H9 (cell line): ENCODE measurements around the gene LSM3. TPM values are rescaled to one million over a fixed set of nuclear protein-coding genes. Genes with fewer than 3 reads are reported as not detected.

Experiments
- DNase-seq: peaks from one replicate; pipeline ENCODE4 v3.0.0-alpha.2; 2017
- H2AFZ ChIP-seq: one replicate; pipeline ENCODE4 v1.6.1; 2013; ENCODE audit warnings: mild to moderate bottlenecking, low read length, control low read depth, moderate library complexity
- H2AK5ac ChIP-seq: 2 replicates; pipeline ENCODE4 v1.6.1; 2013; ENCODE audit warnings: low read length, control low read depth, mixed read lengths; ENCODE audit not compliant: insufficient read length
- H2BK120ac ChIP-seq: one replicate; pipeline ENCODE4 v1.6.1; 2013; ENCODE audit warnings: low read depth, mild to moderate bottlenecking, low read length, control low read depth, inconsistent platforms; ENCODE audit not compliant: poor library complexity, severe bottlenecking
- H2BK12ac ChIP-seq: 2 replicates; pipeline ENCODE4 v1.6.1; 2013; ENCODE audit warnings: low read length, control low read depth, mixed read lengths, low read depth; ENCODE audit not compliant: insufficient read length
- H2BK15ac ChIP-seq: 2 replicates; pipeline ENCODE4 v1.6.1; 2013; ENCODE audit warnings: low read depth, low read length, control low read depth
- H2BK20ac ChIP-seq: one replicate; pipeline ENCODE4 v1.6.1; 2013; ENCODE audit warnings: low read depth, mild to moderate bottlenecking, low read length, control low read depth, inconsistent platforms; ENCODE audit not compliant: poor library complexity, severe bottlenecking
- H2BK5ac ChIP-seq: 2 replicates; pipeline ENCODE4 v1.6.1; 2013; ENCODE audit warnings: low read length, control low read depth, mixed read lengths; ENCODE audit not compliant: insufficient read length
- H3K14ac ChIP-seq: 2 replicates; pipeline ENCODE4 v1.6.1; 2013; ENCODE audit warnings: low read length, control low read depth; ENCODE audit not compliant: insufficient read depth
- H3K18ac ChIP-seq: 2 replicates; pipeline ENCODE4 v1.6.1; 2013; ENCODE audit warnings: low read depth, mild to moderate bottlenecking, mixed read lengths, low read length, control low read depth; ENCODE audit not compliant: insufficient read length
- H3K23ac ChIP-seq: 2 replicates; pipeline ENCODE4 v1.6.1; 2013; ENCODE audit warnings: low read length, control low read depth, mixed read lengths, low read depth; ENCODE audit not compliant: insufficient read length
- H3K23me2 ChIP-seq: 2 replicates; pipeline ENCODE4 v1.6.1; 2013; ENCODE audit warnings: low read depth, mild to moderate bottlenecking, mixed read lengths, low read length, control low read depth; ENCODE audit not compliant: insufficient read length, poor library complexity, severe bottlenecking
- H3K27ac ChIP-seq: 2 replicates; pipeline ENCODE4 v1.5.1; 2013; ENCODE audit warnings: low read length, control low read depth, mixed read lengths, low read depth; ENCODE audit not compliant: insufficient read length
- H3K27me3 ChIP-seq: 2 replicates; pipeline ENCODE4 v1.6.1; 2013; ENCODE audit warnings: low read length, control low read depth, inconsistent platforms; ENCODE audit not compliant: insufficient read depth
- H3K4ac ChIP-seq: 2 replicates; pipeline ENCODE4 v1.6.1; 2013; ENCODE audit warnings: low read depth, mild to moderate bottlenecking, control low read depth, inconsistent platforms, low read length, moderate library complexity
- H3K4me1 ChIP-seq: 2 replicates; pipeline ENCODE4 v1.6.1; 2013; ENCODE audit warnings: low read length, control low read depth, inconsistent platforms; ENCODE audit not compliant: insufficient read depth
- H3K4me2 ChIP-seq: 2 replicates; pipeline ENCODE4 v1.6.1; 2013; ENCODE audit warnings: low read length, control low read depth, mixed read lengths; ENCODE audit not compliant: insufficient read length, insufficient read depth
- H3K56ac ChIP-seq: 2 replicates; pipeline ENCODE4 v1.6.1; 2013; ENCODE audit warnings: low read depth, mild to moderate bottlenecking, mixed read lengths, low read length, control low read depth; ENCODE audit not compliant: insufficient read length
- H3K79me1 ChIP-seq: 2 replicates; pipeline ENCODE4 v1.6.1; 2013; ENCODE audit warnings: low read depth, mild to moderate bottlenecking, moderate library complexity, low read length, control low read depth, inconsistent platforms; ENCODE audit not compliant: insufficient read depth, poor library complexity, severe bottlenecking
- H3K79me2 ChIP-seq: 2 replicates; pipeline ENCODE4 v1.6.1; 2013; ENCODE audit warnings: low read length, control low read depth, inconsistent platforms; ENCODE audit not compliant: insufficient read depth
- H3K9ac ChIP-seq: 2 replicates; pipeline ENCODE4 v1.6.1; 2013; ENCODE audit warnings: low read length, control low read depth, mixed read lengths; ENCODE audit not compliant: insufficient read length; ENCODE audit errors: extremely low read depth
- H3K9me3 ChIP-seq: one replicate; pipeline ENCODE4 v1.6.1; 2013; ENCODE audit warnings: low read depth, low read length, inconsistent platforms; ENCODE audit not compliant: control insufficient read depth
- H3T11ph ChIP-seq: one replicate; pipeline ENCODE4 v1.6.1; 2013; ENCODE audit warnings: mild to moderate bottlenecking, low read length, control low read depth, inconsistent platforms
- H4K20me1 ChIP-seq: one replicate; pipeline ENCODE4 v1.6.1; 2013; ENCODE audit not compliant: control insufficient read depth, insufficient read length, insufficient read depth
- H4K5ac ChIP-seq: 2 replicates; pipeline ENCODE4 v1.6.1; 2013; ENCODE audit warnings: low read depth, mild to moderate bottlenecking, mixed read lengths, low read length, control low read depth; ENCODE audit not compliant: insufficient read length
- H4K8ac ChIP-seq: replicated peaks from 2 replicates; pipeline ENCODE4 v1.6.1; 2013; ENCODE audit warnings: low read length, control low read depth, mixed read lengths, low read depth; ENCODE audit not compliant: insufficient read length
- H4K91ac ChIP-seq: 2 replicates; pipeline ENCODE4 v1.6.1; 2013; ENCODE audit warnings: low read depth, mild to moderate bottlenecking, moderate library complexity, mixed read lengths, low read length, control low read depth; ENCODE audit not compliant: insufficient read length
- H3K27ac Mint-ChIP-seq, 3 experiments: 2 replicates in 2 of 3; 3 replicates in 1 of 3; pipeline ENCODE4 v1.8.0; 2020 to 2021; ENCODE audit warnings: mixed read lengths in 3 of 3, mild to moderate bottlenecking in 1 of 3, moderate library complexity in 1 of 3
- H3K27me3 Mint-ChIP-seq: 2 replicates; pipeline ENCODE4 v1.8.0; 2021; ENCODE audit warnings: low read depth, mild to moderate bottlenecking, moderate library complexity, mixed read lengths
- H3K36me3 Mint-ChIP-seq, 3 experiments: 2 replicates in 2 of 3; 3 replicates in 1 of 3; pipeline ENCODE4 v1.8.0; 2020 to 2021; ENCODE audit warnings: low read depth in 3 of 3, mixed read lengths in 3 of 3; ENCODE audit not compliant: insufficient read depth in 1 of 3
- H3K4me1 Mint-ChIP-seq, 2 experiments: 2 replicates each; pipeline ENCODE4 v1.8.0; 2020; ENCODE audit warnings: mixed read lengths in 2 of 2
- H3K4me3 Mint-ChIP-seq, 2 experiments: 2 replicates in 1 of 2; 3 replicates in 1 of 2; pipeline ENCODE4 v1.8.0; 2020 to 2021; ENCODE audit warnings: mild to moderate bottlenecking in 2 of 2, mixed read lengths in 2 of 2, moderate library complexity in 1 of 2
- H3K9me3 Mint-ChIP-seq, 2 experiments: 2 replicates in 1 of 2; 3 replicates in 1 of 2; pipeline ENCODE4 v1.8.0; 2020; ENCODE audit warnings: mild to moderate bottlenecking in 2 of 2, mixed read lengths in 2 of 2, moderate library complexity in 1 of 2
- CTCF ChIP-seq: fragments of 200-600 bp; sonication (generic); conservative IDR thresholded peaks from 3 replicates; pipeline ENCODE4 v1.8.0; 2021; ENCODE audit warnings: antibody characterized with exemption, mild to moderate bottlenecking
- WGBS: extraction: QIAGEN DNeasy Blood & Tissue Kit; methylation state at CpG from one replicate; pipeline ENCODE4 v1.1.7; 2013; ENCODE audit warnings: missing lambda C conversion rate, low lambda C conversion rate, mixed read lengths; ENCODE audit not compliant: insufficient read length; ENCODE audit errors: extremely low coverage; 5-methylcytosine and 5-hydroxymethylcytosine counted together
- total RNA-seq: library from RNA; stranded (reverse); gene quantifications from 2 replicates; pipeline ENCODE4 v1.2.1, GENCODE V29; 2021

The LSM3 gene
- total RNA-seq, 1 experiment from 2014 or later, result 24.4 TPM

GRCh38 chr3:14169435-14169834 is 9.2 kb upstream of the LSM3 start:
- no peak overlapping the region for H2AK5ac ChIP-seq
- H3T11ph ChIP-seq, result no peak overlapping the region
- no peak overlapping the region for H3K4ac ChIP-seq
- no peaks in the 10 kb centered on the region for H3K79me1 ChIP-seq
- no peak overlapping the region for H3K14ac ChIP-seq
- H4K20me1 ChIP-seq, result no peaks in the 10 kb centered on the region
- H3K27ac ChIP-seq, result no peak overlapping the region
- no peak for TF ChIP-seq CTCF
- Mint-ChIP-seq H3K36me3 (peaks cover 43 to 85% (median 75%) of the 10 kb centered on the region in 3 experiments; a peak in 6 of 7 replicates), H3K27ac (no peak overlapping the region), H3K9me3 (no peaks in the 10 kb centered on the region), H3K27me3 (no peaks in the 10 kb centered on the region), H3K4me1 (no peaks in the 10 kb centered on the region), H3K4me3 (no peak overlapping the region)
- no peaks in the 10 kb centered on the region for H3K4me1 ChIP-seq
- H2BK20ac ChIP-seq, result no peak overlapping the region
- no peak overlapping the region for H2BK120ac ChIP-seq
- no peak overlapping the region for H2AFZ ChIP-seq
- WGBS, result no CpG with 5 or more reads among the region's 2 CpGs
- no peaks in the 10 kb centered on the region for H3K23me2 ChIP-seq
- H3K4me2 ChIP-seq, result no peak overlapping the region
- no peak overlapping the region for H3K18ac ChIP-seq
- H4K91ac ChIP-seq, result no peak overlapping the region
- H2BK15ac ChIP-seq, result no peak overlapping the region
- DNase-seq, result no peak
- no peak overlapping the region for H4K8ac ChIP-seq
- H3K27me3 ChIP-seq, result no peaks in the 10 kb centered on the region
- H4K5ac ChIP-seq, result no peak overlapping the region
- no peaks in the 10 kb centered on the region for H3K9me3 ChIP-seq
- no peak overlapping the region for H3K23ac ChIP-seq
- no peaks in the 10 kb centered on the region for H3K79me2 ChIP-seq
- no peak overlapping the region for H3K9ac ChIP-seq
- no peak overlapping the region for H2BK5ac ChIP-seq
- no peak overlapping the region for H3K56ac ChIP-seq
- H2BK12ac ChIP-seq, result no peak overlapping the region
